ENCODE data around the gene ERICH2.

GRCh38 chr2:170822290-170823087 is 52.3 kb downstream of the ERICH2 start:
- TF ChIP-seq POLR2AphosphoS5 (IDR thresholded peaks at IDR 0.05; ENCODE audit: low read depth, low read length): no peak
- TF ChIP-seq CTCF (IDR thresholded peaks at IDR 0.05): no peak
- no peak for TF ChIP-seq SIN3A (IDR thresholded peaks at IDR 0.05; ENCODE audit: borderline replicate concordance, insufficient read depth, low read depth, low read length)
- no peak for TF ChIP-seq REST (IDR thresholded peaks at IDR 0.05; ENCODE audit: insufficient read depth in 1 of 2, low read depth in 2 of 2, low read length in 1 of 2)
- no peak for TF ChIP-seq TCF7L2 (IDR thresholded peaks at IDR 0.05; ENCODE audit: low read depth, low read length)
